ENCODE measurements around the gene MVB12B. TPM values are rescaled to one million over a fixed set of nuclear protein-coding genes. Genes with fewer than 3 reads are reported as not detected.
"Not testable (repeated sequence)": the region's sequence is repeated elsewhere in the genome, so short reads cannot be mapped to it uniquely, and the experiment has no call there.

Gene MVB12B
- total RNA-seq, 1 donor from 2014 or later = 37.5 TPM

GRCh38 chr9:126474206-126474765, 147.7 kb downstream of the MVB12B start:
- DNase-seq (ENCODE audit: low spot score) = no peak

- no peak for DNase-seq (ENCODE audit: low spot score)
Measured at GRCh38 chr9:126474786-126475485, 148.3 kb downstream of the MVB12B start.

DNA sequence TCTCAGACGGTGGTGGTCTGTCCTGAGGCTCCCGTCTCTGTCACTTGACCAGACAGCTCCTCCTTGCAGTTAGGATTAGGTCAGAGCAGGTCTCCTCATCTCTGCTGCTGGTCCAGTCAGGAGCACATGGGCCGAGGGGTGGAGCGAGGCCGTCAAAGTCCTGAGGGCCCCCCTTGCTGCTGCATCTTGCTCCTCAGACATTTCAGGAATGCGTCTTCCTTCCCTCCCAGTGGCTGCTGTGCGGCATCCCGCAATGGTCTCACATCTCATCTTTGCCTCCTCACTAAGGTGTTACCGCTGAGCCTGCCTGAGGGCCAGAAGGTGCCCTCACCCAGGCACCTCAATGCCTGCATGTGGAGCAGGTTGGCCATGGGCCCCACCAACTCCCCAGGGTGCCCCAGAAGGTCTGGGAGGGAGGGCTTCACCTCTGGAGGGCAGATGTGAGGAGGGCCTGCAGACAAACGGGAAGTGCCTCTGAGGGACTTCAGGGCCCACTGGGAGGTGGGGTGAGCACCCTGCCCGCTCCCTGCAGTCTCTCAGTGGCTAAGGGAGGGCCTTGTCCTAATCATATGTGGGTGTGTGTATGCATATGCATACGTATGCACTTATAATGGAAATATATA, 149.4 kb downstream of the MVB12B start:
- DNase-seq (ENCODE audit: low spot score) = no peak

GRCh38 chr9:126477432-126477831, 150.8 kb downstream of the MVB12B start:
- not testable (repeated sequence) for DNase-seq (ENCODE audit: low spot score)

- no peak for DNase-seq (ENCODE audit: low spot score)
Measured at GRCh38 chr9:126478216-126478981, 151.8 kb downstream of the MVB12B start.

DNA sequence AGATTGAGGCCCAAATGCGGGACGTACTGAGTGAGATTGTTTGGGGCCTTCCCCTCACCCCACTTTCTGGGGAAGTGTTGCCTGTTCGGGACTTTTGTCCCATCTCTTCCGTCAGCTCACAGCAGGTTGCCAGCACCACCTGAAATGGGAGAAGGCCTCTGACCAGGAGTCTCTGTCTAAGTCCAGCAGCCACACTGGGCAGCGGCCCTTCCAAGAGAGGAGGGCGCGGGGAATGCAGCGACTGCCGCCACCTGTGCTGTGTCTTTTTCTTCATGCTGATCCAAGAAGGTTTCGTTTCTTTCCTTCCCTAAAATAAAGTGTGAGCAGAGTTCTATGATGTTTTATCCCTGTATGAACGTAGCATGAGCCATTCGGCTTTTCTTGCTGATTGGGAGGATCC, 152.9 kb downstream of the MVB12B start:
- no peak for DNase-seq (ENCODE audit: low spot score)

GRCh38 chr9:126480813-126481212, 154.2 kb downstream of the MVB12B start:
- no peak for DNase-seq (ENCODE audit: low spot score)

DNA sequence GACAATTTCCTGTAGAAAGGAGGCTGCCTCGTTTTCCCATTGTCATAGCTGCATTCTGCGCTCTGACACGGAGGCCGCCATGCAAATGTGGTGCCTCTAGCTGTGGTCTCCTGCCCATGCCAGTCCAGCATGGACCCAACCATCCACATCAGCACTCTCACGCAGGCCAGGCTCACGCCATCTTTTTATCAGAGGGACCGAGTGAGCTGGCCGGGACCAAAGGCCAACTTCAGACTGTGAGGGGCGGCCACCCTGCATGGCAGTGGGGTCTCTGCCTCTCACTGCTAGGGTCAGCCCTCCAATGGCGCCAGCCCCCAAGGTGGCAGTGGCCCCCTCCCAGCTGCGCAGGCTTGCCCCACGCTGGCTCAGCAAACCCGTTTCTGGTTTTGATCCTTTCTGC, 155.2 kb downstream of the MVB12B start:
- DNase-seq (ENCODE audit: low spot score) = no peak

GRCh38 chr9:126482361-126483044, 155.9 kb downstream of the MVB12B start:
- DNase-seq (ENCODE audit: low spot score) = no peak

DNA sequence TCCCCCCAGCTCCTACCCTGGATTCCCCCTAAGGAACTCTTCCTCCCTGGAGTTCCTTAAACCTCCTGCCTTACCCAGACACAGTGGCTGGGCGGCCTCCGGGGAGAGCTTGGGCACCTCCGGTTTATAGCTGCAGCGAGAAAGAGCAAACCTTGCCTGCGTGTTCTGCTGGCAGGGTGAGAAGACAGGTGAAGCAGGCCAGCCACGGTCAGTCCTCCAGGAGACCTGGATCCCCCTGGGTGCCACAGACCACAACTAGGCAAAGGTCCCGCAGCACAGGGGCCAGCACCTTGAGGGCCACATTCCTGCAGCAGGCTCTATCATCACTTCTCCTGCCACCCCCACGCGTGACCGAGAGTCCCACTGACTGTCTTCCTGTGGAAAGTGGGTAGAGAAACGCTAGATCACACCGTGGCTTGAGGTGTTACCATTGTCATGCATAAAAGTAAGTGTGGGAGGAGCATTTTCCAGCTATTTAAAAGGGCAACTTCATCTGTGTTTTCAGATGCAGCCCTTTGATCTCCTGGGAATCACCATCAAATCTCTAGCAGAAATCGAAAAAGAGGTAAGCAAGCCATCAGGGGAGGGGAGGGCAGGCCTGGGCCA, 156.9 kb downstream of the MVB12B start:
- no peak for DNase-seq (ENCODE audit: low spot score)

- DNase-seq (ENCODE audit: low spot score) = no peak
Measured at GRCh38 chr9:126485662-126486061, 159.0 kb downstream of the MVB12B start.

DNA sequence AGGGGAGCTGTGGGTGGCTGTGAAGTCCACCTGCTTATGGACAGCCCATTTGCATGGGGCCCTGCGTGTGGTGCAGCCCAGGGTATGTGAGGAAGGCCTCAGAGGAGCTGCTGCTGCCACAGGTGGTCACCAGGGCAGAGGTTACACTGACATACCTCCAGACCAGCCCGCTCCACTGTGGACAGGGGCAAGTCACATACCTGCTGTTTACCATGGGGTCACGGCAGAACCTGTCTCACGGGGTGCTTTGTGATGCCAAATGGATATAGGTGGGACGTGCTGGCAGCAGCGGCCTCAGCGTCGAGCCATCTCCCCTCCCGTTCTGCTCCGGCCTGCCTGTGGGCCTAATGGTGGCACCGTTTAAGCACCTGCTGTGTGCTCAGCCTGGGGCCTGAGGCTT, 159.6 kb downstream of the MVB12B start:
- DNase-seq (ENCODE audit: low spot score) = no peak

- DNase-seq (ENCODE audit: low spot score) = no peak
Measured at GRCh38 chr9:126487856-126488255, 161.2 kb downstream of the MVB12B start.

DNA sequence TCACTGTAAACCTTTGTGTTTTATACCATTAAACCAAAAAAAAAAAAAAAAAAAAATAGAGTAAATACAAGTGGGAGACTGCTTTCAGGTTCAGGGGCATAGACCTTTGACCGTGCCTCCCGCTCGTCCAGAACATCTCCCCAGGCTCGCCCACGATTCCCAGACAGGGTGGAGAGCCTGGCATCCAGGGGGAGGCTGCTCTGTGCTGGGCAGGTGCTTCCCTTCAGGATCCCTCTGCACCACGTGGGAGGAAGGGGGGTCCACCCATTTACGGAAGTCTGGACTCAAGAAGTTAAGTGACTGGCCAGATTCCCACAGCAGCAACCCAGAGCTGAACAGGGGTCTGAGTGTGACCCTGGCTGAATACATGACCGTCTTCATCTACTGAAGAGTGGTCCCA, 161.7 kb downstream of the MVB12B start:
- no peak for DNase-seq (ENCODE audit: low spot score)

DNA sequence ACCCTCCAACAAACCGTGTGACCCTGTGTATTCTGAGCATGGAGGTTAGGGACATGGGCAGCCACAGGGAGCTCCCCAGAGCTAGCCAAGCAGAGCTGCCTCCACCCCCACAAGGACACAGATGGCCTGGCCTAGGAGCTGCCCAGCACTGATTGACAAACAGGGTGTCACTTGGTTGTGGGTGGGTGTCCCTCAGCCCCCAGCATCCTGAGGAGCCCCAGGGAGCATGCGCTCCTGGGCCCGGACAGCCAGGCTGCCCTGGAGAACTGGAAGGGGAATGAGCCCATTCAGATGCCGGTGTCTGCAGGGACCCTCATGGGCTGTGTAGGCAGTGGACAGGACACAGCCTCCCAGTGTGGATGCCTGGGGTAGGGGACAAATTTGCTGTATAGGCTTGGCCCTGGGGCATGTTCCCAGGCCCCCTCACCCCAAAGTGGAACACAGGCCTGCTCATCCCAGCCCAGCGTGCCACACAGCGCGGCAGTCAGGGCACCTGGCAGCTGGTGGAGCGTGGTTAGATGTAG, 162.3 kb downstream of the MVB12B start:
- no peak for DNase-seq (ENCODE audit: low spot score)

- DNase-seq (ENCODE audit: low spot score) = no peak
Measured at GRCh38 chr9:126489581-126490213, 163.1 kb downstream of the MVB12B start.

- no peak for DNase-seq (ENCODE audit: low spot score)
Measured at GRCh38 chr9:126490214-126490631, 163.6 kb downstream of the MVB12B start.

DNA sequence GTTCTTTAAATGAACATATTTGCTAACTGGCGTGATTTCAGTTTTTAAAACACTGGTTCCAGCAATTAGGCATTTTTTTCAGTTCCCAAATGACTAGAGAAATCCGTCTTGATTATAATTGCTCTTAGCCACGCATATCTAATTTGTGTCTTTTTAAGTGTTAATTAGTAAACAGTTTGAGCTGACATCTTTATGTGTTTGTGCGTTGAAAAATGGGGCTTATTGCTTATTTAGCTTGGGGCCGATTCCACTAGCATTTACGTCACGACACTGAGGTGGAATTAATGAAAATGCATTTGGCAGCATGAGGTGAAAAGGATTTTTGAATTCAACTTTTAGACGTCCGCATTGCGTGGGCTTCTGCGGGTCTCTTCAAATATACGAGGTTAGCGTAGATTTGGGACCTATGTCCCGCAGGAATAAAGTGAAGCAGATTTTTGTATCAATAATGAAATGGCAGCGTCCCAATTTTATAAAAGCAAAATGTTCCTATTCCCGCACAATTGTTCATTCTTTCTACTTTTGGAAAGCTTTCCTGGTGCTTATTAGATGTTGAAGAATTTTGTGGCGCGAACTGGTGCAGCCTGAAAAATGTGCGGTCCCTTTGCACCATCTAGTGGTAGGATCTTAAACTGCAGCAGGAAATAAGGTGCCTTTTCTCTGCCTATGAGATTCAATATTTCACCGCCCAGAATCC, 164.4 kb downstream of the MVB12B start:
- peak; percentile 67 for DNase-seq (ENCODE audit: low spot score)

DNA sequence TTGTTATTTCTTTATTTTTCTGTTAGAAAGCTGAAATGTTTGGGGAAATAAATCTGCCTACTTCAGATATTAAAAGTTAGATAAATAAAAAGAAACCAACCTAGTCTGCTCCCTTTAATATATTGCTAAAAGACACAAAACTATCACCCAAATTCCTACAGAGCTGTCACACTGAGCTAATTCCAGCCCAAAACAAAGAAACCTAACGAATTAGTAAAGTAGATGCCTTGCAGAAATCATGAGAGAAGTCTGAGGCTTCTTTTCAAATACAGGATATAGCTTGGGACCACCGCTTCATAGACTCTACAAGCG, 164.9 kb downstream of the MVB12B start:
- no peak for DNase-seq (ENCODE audit: low spot score)

DNA sequence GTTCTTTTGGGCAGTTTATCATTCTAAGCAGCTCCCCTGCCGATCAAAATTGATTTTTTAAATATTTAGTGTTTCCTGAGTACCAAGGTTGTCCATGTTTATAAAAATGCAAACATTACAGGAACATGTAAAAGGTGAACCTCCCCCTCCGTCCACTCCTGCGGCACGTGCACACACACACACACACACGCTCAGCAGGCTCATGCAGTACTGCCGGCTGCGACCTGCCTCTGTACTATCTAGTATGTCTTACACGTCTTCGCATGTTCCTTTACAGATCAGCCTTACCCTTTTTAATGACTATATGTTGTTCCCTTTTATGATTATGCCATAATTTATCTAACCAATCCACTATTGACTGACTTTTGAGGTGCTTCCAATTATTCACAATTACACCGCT, 165.3 kb downstream of the MVB12B start:
- DNase-seq (ENCODE audit: low spot score) = no peak
